Ovary (tissue), 3 donors: ENCODE results near the gene ETNK2.

ENCODE experiments used
- POLR2A ChIP-seq: fragments of 450-650 bp; IDR thresholded peaks from one replicate; pipeline ENCODE4 v1.6.1; 2017; ENCODE audit warnings: antibody characterized with exemption, mild to moderate bottlenecking, moderate library complexity
- TF ChIP-seq, protein P1 (sequence below), 3 donors: fragments of 450-650 bp in 2 of 3; fragments of 200-600 bp in 1 of 3; IDR thresholded peaks; one replicate each; pipeline versions ENCODE4 v1.5.1 to v1.8.0; 2016 to 2022; ENCODE audit warnings: antibody characterized with exemption in 3 of 3, mild to moderate bottlenecking in 1 of 3
- donor health status: DM: no; HTN: no; CAD: no.

GRCh38 chr1:204087893-204088528 lies 63.8 kb downstream of the ETNK2 start:
- no peak for TF ChIP-seq POLR2A
- TF ChIP-seq, protein P1, sequence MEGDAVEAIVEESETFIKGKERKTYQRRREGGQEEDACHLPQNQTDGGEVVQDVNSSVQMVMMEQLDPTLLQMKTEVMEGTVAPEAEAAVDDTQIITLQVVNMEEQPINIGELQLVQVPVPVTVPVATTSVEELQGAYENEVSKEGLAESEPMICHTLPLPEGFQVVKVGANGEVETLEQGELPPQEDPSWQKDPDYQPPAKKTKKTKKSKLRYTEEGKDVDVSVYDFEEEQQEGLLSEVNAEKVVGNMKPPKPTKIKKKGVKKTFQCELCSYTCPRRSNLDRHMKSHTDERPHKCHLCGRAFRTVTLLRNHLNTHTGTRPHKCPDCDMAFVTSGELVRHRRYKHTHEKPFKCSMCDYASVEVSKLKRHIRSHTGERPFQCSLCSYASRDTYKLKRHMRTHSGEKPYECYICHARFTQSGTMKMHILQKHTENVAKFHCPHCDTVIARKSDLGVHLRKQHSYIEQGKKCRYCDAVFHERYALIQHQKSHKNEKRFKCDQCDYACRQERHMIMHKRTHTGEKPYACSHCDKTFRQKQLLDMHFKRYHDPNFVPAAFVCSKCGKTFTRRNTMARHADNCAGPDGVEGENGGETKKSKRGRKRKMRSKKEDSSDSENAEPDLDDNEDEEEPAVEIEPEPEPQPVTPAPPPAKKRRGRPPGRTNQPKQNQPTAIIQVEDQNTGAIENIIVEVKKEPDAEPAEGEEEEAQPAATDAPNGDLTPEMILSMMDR (IDR thresholded peaks at IDR 0.05) = no peak
